GM19468 (cell line): ENCODE measurements around the gene AHRR.
"Not testable (repeated sequence)": the region's sequence is repeated elsewhere in the genome, so short reads cannot be mapped to it uniquely, and the experiment has no call there.

ENCODE experiments used
- ATAC-seq: cut with Tn5 transposase; IDR thresholded peaks from one replicate; pipeline ENCODE4 v1.9.1; 2021; ENCODE audit warnings: mild to moderate bottlenecking, moderate library complexity, moderate number of reproducible peaks; ENCODE audit not compliant: unreplicated experiment; ENCODE audit errors: extremely low read depth

AHRR gene

GRCh38 chr5:477871-478270, 156.4 kb downstream of the AHRR start:
- ATAC-seq: no peak

- ATAC-seq: no peak
Measured at GRCh38 chr5:478369-478981, 157.0 kb downstream of the AHRR start.

DNA sequence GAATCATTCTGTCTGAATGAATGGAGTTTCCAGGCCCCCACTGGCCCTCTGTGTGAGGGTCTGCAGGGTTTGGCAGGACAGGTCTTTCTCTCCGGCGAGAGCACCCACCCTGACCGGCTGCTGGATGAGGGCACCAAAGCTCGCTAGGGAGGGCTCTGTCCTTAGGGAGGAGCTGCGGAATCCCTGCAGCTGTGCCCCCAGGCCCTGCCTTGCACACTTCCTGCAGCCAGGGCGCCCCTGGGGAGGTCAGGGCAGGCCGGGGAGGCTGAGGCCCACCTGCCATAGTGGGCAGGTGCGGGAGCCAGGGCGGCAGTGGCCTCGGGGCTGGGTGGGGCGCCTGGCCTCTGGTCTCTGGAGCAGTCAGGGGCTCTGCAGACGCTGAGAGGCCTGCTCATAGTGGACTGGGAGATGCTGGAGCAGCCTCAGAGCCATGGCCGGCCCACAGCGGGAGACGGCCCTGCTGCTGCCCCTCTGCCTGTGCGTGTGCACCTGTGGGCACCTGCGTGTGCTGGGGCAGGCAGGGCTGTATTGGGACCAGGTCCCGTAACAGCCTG, 157.5 kb downstream of the AHRR start:
- ATAC-seq: no peak

- no peak for ATAC-seq
Measured at GRCh38 chr5:479566-480319, 158.2 kb downstream of the AHRR start.

DNA sequence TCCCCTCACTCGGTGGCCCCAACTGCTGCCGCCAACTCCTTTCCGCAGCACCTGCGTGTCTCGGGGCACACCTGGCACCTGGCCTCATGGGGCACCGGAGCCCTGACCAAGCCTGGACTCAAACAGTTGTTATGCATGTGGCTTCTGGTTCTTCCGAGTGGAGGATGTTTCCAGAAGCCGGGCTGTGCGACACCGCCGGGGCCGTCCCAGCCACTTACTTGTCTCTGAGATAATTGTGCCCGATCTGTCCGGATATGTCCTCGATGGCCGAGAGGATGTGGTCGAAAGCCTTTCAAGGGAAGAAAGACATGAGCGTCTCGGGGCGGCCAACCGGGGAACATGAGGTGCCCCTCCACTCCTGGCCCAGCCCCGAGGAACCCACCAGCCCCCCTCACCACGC, 159.8 kb downstream of the AHRR start:
- ATAC-seq: no peak

GRCh38 chr5:482021-482420, 160.5 kb downstream of the AHRR start:
- no peak for ATAC-seq

GRCh38 chr5:482506-482905, 161.0 kb downstream of the AHRR start:
- no peak for ATAC-seq

DNA sequence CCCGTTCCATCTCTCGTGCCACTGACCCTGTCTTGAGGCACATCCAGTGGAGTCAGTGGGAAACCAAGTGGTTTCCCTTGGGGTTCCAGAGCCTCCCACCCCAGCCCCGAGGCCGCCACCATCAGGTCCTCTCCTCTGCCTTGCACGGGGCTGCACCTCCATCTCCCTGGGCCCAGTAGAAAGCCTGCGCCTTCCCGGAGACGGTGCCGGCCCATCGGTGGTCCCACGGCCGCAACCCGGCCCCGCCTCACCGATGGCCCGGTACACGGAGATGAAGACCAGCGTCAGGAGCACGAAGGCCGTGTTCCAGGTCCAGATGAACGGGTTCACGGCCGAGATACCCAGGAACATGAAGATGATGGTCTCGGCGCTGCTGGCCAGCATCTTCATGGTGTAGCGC, 161.5 kb downstream of the AHRR start:
- ATAC-seq: no peak

GRCh38 chr5:483434-484140, 162.1 kb downstream of the AHRR start:
- no peak for ATAC-seq

GRCh38 chr5:484556-484955, 163.0 kb downstream of the AHRR start:
- no peak for ATAC-seq

DNA sequence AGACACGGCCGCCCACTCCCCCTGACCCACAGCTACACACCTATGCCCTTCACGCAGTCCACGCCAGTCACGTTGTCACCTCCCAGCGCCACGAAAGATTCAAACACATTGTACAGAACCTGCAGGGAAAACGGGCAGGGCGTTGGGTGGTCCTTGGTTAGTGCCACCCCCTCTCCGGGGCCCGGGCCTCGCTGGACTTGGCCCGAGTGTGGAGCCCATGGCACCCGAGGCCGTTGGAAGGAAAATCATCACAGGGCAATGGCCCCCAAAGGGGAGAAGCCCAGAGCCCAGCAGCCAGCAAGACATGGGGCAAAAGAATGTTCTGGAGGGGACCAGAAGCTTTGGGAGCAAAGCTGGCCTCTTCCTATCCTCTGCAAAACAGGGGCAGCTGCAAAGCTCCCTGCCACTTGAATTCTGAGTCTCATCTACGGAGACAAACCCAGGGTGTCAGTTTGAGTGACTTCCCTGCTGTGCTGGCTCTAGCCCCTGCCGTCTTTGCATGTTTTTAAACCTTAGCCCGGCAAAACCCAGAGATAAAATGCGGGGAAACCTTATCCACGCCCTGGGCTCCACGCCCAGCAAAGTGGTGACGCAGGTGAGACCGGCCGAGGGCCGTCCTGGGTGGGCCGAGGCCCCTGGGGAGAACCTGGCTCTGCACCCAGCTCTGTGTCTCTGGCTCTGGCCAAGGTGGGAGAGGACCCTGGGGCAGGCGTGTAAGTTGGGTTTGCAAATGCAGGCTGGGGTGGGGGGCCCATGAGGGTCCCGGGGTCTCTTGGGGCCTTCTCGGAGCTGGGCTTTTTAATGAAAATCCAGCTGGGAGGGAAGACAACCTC, 163.8 kb downstream of the AHRR start:
- no peak for ATAC-seq

GRCh38 chr5:485946-486491, 164.5 kb downstream of the AHRR start:
- ATAC-seq: no peak

- not testable (repeated sequence) for ATAC-seq
Measured at GRCh38 chr5:486597-486996, 165.1 kb downstream of the AHRR start.
